HFF-Myc (cell line): ENCODE results near the gene CD96.
A peak's percentile ranks its signal among the peaks of the same experiment; 100 is the strongest.

ENCODE experiments used
- DNase-seq: peaks from one replicate; pipeline ENCODE4 v3.0.0-alpha.2; 2011; ENCODE audit warnings: low read depth; ENCODE audit errors: extremely low read depth
- H3K4me3 ChIP-seq: replicated peaks from 2 replicates; pipeline ENCODE4 v1.5.1; 2011; ENCODE audit warnings: low read depth, mild to moderate bottlenecking, control low read depth, low read length
- CTCF ChIP-seq: IDR thresholded peaks from 2 replicates; pipeline ENCODE4 v1.5.1; 2012; ENCODE audit warnings: mild to moderate bottlenecking, low read depth, low read length, control low read depth; ENCODE audit errors: missing control alignments

The CD96 gene

GRCh38 chr3:111675846-111676210 is 133.8 kb downstream of the CD96 start:
- peak overlapping the region; percentile 69 for H3K4me3 ChIP-seq
- TF ChIP-seq CTCF = no peak
- no peak for DNase-seq

- H3K4me3 ChIP-seq = peak overlapping the region; percentile 69
- no peak for DNase-seq
- no peak for TF ChIP-seq CTCF
Observed at GRCh38 chr3:111676211-111677006, 134.4 kb downstream of the CD96 start.

- H3K4me3 ChIP-seq = no peak overlapping the region; the same call in 1 of the 2 replicates
- no peak for DNase-seq
Observed at GRCh38 chr3:111677007-111677392, 135.0 kb downstream of the CD96 start.

GRCh38 chr3:111681661-111682426 is 139.8 kb downstream of the CD96 start:
- H3K4me3 ChIP-seq = no peak overlapping the region
- no peak for DNase-seq
- no peak for TF ChIP-seq CTCF

More at GRCh38 chr3:111677007-111677392, 135.0 kb downstream of the CD96 start:
- no peak for TF ChIP-seq CTCF

GRCh38 chr3:111684640-111685039 is 142.6 kb downstream of the CD96 start:
- no peak overlapping the region for H3K4me3 ChIP-seq
- TF ChIP-seq CTCF = no peak
- no peak for DNase-seq

GRCh38 chr3:111688190-111688800 is 146.3 kb downstream of the CD96 start:
- H3K4me3 ChIP-seq = no peak overlapping the region
- DNase-seq = no peak
- TF ChIP-seq CTCF = no peak
